GDM1 (cell line): Measurements from ENCODE around the gene KCNAB1.
"Not testable (repeated sequence)": the region's sequence is repeated elsewhere in the genome, so short reads cannot be mapped to it uniquely, and the experiment has no call there.

Experiments
- DNase-seq: peaks from one replicate; lab custom pipeline; 2025; lab: John Stamatoyannopoulos, UW

The KCNAB1 gene

GRCh38 chr3:156542101-156543042 is 422.0 kb downstream of the KCNAB1 start:
- no peak for DNase-seq

- DNase-seq = no peak
These were observed 422.7 kb downstream of the KCNAB1 start for GRCh38 chr3:156543043-156543555.

DNA sequence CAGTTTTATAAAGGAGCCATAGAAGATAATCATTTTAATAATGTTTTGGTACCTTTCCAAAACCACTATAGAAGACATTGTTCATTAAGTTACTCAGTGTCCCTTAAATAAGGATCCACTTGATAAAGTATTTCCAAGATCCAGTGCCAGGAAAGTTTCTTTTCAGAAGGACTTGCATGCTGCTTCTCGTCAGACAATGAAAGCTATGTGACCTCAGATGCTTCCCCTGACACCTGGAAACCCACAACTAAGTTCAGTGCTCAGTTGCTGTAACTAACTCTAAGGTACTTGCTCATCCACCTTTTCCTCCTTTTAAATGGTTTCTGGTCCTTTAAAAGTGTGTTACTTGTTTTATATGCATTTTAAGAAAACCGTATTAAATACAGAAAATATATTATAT is 427.3 kb downstream of the KCNAB1 start:
- DNase-seq = no peak

- DNase-seq = no peak
These were observed 427.8 kb downstream of the KCNAB1 start for GRCh38 chr3:156548041-156548687.

DNA sequence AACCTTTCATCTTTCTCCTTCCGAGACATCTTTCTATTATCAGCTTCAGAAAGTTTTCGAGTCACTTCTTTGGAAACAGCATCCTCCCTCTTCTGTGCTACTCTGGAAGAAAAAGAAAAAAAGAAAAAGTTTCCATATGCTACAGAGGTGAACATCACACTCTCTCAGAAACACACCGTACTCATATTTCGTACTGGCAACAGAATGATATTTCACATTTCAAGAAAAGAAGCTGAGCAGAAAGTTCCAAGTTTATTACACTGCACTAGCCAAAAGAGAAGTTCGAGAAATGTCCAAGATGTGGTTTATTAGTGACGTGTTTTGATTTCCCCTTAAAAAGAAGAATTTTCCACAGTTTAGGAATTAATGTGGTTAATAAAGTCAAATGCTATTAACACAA is 428.5 kb downstream of the KCNAB1 start:
- no peak for DNase-seq

- no peak for DNase-seq
These were observed 430.9 kb downstream of the KCNAB1 start for GRCh38 chr3:156551261-156551660.

- DNase-seq = no peak
These were observed 431.4 kb downstream of the KCNAB1 start for GRCh38 chr3:156551746-156552145.

GRCh38 chr3:156552973-156553372 is 432.6 kb downstream of the KCNAB1 start:
- DNase-seq = no peak

GRCh38 chr3:156553705-156554356 is 433.5 kb downstream of the KCNAB1 start:
- DNase-seq = no peak

DNA sequence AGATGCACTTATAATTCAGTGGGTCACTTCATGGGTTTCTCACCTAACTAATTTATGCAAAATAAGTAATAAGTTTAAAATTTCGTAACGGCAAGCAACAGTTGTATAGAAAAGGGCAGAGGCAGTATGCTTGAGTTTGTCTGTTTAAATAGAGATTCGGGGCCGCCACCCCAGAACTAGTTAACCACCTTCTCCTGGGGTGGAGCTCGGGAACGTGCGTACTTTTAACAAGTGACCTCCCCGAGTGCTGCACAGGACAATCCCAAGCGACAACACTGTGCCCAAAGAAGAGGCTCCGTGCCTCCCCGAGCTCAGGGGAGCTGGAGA is 434.1 kb downstream of the KCNAB1 start:
- DNase-seq = no peak

GRCh38 chr3:156554842-156555687 is 434.7 kb downstream of the KCNAB1 start, which contains the start of gene SSR3:
SSR3 (minus strand) TSS chr3:156555117; CDS start chr3:156555089, 28 bp downstream.
- DNase-seq = peak; percentile 98

- no peak for DNase-seq
These were observed 438.0 kb downstream of the KCNAB1 start for GRCh38 chr3:156558389-156558788.

DNA sequence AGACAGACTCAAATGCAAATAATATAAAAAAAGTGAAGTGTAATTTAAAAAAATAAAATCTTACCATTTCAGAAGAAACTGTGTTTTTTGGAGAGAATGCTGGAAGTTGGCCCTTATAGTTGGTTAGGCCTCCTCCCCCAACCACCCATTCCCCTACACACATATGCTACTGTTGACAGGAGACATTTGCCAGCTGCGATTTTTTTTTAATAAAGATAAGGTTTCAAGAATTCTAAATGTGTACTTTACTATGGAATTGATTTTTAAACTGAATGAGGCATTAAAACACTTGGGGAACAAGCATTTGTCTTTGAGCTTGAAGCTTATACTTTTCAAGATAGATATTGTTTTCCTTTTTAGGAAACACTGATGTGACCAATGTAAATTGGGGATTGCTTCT is 438.9 kb downstream of the KCNAB1 start:
- no peak for DNase-seq

DNA sequence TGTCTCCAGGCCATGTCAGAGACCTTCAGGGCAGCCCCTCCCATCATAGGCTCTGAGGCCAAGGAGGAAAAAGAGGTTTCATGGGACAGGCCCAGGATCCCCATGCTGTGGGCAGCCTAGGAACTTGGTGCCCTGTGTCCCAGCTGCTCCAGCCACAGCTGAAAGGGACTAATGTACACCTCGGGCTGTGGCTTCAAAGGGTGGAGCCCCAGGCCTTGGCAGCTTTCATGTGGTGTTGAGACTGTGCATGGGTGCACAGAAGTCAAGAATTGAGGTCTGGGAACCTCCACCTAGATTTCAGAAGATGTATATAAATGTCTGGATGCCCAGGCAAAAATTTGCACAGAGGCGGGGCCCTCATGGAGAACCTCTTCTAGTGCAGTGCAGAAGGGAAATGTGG is 441.2 kb downstream of the KCNAB1 start:
- no peak for DNase-seq

DNA sequence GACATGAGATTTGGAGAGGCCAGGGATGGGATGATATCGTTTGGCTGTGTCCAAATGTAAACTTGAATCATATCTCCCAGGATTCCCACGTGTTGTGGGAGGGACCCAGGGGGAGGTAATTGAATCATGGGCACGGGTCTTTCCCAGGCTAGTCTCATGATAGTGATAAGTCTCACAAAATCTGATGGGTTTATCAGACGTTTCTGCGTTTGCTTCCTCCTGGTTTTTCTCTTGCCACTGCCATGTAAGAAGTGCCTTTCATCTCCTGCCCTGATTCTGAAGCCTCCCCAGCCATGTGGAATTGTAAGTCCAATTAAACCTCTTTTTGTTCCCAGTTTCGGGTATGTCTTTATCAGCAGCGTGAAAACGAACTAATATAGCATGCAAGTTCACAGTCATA is 442.1 kb downstream of the KCNAB1 start:
- not testable (repeated sequence) for DNase-seq

GRCh38 chr3:156563900-156564682 is 443.7 kb downstream of the KCNAB1 start:
- DNase-seq = no peak

DNA sequence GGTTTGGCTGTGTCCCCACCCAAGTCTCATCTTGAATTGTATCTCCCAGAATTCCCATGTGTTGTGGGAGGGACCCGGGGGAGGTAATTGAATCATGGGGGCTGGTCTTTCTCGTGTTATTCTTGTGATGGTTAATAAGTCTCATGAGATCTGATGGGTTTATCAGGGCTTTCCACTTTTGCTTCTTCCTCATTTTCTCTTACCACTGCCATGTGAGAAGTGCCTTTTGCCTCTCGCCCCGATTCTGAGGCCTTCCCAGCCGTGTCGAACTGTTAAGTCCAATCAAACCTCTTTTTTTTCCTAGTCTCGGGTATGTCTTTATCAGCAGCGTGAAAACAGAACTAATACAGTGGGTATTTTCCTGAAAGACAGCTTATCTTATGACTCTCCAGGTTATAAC is 448.6 kb downstream of the KCNAB1 start:
- DNase-seq = not testable (repeated sequence)

GRCh38 chr3:156569881-156570280 is 449.5 kb downstream of the KCNAB1 start:
- not testable (repeated sequence) for DNase-seq

DNA sequence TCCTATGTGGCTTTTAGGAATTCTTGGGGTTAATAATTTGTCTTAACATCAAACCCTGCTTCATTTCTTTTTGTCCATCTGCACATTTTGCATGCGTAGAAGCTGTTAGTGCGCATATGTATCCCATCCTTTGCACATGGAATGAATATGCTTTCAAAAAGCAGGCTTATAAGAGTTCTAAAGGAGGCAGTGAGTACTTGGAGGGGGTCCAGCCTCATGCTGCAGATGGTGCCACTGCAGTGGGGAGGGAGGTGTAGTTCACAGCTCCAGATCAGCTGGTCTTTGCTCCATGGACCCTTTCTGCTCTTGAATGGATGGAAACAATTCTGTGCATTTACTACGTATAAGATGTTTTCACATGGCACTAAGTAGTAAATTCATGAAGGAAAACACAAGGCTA is 455.3 kb downstream of the KCNAB1 start:
- DNase-seq = no peak

GRCh38 chr3:156576051-156576450 is 455.7 kb downstream of the KCNAB1 start:
- DNase-seq = no peak
